Measurements from ENCODE around the gene DBF4. TPM values are rescaled to one million over a fixed set of nuclear protein-coding genes. Genes with fewer than 3 reads are reported as not detected.

DBF4 gene
- total RNA-seq, 1 donor from 2014 or later: 8.6 TPM

Other genes starting within 250 kb of the DBF4 start
- gene RUNDC3B, start 248.1 kb upstream of the DBF4 start, total RNA-seq: 0.52 and 1.8 TPM in 2 replicates
- 9.6 and 20.6 TPM in 2 replicates for gene SLC25A40, start 133 bp upstream of the DBF4 start, total RNA-seq
- gene ADAM22, start 57.8 kb downstream of the DBF4 start, total RNA-seq: 1.2 and 1.6 TPM in 2 replicates